Measurements from ENCODE around the gene MYO9A.

DNA sequence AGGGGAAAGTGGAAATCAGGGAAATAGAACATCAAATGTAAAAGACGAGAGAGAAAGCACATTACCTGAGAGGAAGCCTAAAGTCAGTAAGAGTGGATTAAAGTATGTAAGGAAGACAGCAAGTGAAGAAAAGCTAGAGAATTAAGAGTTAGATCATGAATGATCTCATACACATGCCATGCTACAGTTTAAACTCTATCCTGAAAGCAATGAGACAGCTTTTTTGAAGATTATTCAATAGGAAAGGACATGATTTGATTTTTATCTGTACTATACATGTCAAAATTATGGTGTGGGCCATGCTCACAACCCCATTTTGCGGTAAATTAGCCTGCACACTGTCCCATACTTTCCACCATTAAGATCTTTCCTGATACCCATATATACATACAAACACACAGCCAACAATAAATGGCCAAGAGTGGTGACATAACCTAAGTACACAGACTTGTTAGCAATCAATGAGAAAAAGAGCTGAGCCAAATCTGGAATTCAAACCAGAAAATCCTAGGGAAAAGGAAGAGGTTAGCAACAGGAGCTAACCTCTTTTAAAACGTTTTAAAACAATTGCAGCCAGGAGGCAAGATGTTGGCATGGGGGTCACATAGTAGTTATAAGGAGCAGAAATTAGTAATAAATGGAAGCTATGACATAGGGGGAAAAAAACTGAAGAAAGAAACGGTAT is 4.5 kb downstream of the MYO9A start:
- TF ChIP-seq, protein P1, sequence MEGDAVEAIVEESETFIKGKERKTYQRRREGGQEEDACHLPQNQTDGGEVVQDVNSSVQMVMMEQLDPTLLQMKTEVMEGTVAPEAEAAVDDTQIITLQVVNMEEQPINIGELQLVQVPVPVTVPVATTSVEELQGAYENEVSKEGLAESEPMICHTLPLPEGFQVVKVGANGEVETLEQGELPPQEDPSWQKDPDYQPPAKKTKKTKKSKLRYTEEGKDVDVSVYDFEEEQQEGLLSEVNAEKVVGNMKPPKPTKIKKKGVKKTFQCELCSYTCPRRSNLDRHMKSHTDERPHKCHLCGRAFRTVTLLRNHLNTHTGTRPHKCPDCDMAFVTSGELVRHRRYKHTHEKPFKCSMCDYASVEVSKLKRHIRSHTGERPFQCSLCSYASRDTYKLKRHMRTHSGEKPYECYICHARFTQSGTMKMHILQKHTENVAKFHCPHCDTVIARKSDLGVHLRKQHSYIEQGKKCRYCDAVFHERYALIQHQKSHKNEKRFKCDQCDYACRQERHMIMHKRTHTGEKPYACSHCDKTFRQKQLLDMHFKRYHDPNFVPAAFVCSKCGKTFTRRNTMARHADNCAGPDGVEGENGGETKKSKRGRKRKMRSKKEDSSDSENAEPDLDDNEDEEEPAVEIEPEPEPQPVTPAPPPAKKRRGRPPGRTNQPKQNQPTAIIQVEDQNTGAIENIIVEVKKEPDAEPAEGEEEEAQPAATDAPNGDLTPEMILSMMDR (IDR thresholded peaks at IDR 0.05; ENCODE audit: insufficient read depth, low read length) = no peak
- TF ChIP-seq REST (IDR thresholded peaks at IDR 0.05; ENCODE audit: insufficient replicate concordance, low read depth) (no peak), POLR2AphosphoS5 (IDR thresholded peaks at IDR 0.05; ENCODE audit: low read depth) (no peak), SPI1 (IDR thresholded peaks at IDR 0.05; ENCODE audit: borderline replicate concordance, low read depth) (no peak), GABPA (IDR thresholded peaks at IDR 0.05; ENCODE audit: low read depth) (no peak)
